Measurements from ENCODE around the gene RGL1. TPM values are rescaled to one million over a fixed set of nuclear protein-coding genes. Genes with fewer than 3 reads are reported as not detected.

The RGL1 gene
- total and polyA plus RNA-seq, 9 of the 15 experiments (the other 6 are each of a cell fraction or from before 2014, with no cell fraction given), result under 0.01 to 0.07 (median 0.04) TPM

- no peak for ATAC-seq
- WGBS (ENCODE audit: insufficient coverage, low coverage, missing lambda C conversion rate), result 0% methylated on average over 1 of the region's 1 CpG
- Histone ChIP-seq H3K9me3 (replicated peaks; ENCODE audit: control insufficient read depth, insufficient read depth, low read depth, low read length) (no peaks in the 10 kb centered on the region), H3K36me3 (ENCODE audit: control insufficient read depth, insufficient read depth, low read length) (no peaks in the 10 kb centered on the region), H3K9ac (ENCODE audit: insufficient read depth in 1 of 2, low read depth in 2 of 2, low read length in 2 of 2) (no peak overlapping the region), H4K20me1 (replicated peaks; ENCODE audit: control insufficient read depth, insufficient read depth, low read length) (no peaks in the 10 kb centered on the region), H3K9me1 (ENCODE audit: control insufficient read depth, insufficient read depth, low read length) (no peaks in the 10 kb centered on the region), H3K4me3 (no peak overlapping the region), H3K27ac (ENCODE audit: extremely low read depth, low read depth, low read length) (no peak overlapping the region), H2AFZ (ENCODE audit: low read depth, low read length) (no peak overlapping the region), H3K4me2 (ENCODE audit: insufficient read depth, low read length) (no peak overlapping the region), H3K4me1 (replicated peaks in 1 of 2; ENCODE audit: control insufficient read depth in 2 of 2, insufficient read depth in 2 of 2, low read length in 2 of 2) (no peaks in the 10 kb centered on the region), H3K79me2 (ENCODE audit: control insufficient read depth, insufficient read depth, low read length) (no peaks in the 10 kb centered on the region), H3K27me3 (ENCODE audit: control insufficient read depth in 2 of 2, insufficient read depth in 2 of 2, low read length in 2 of 2) (peaks cover 3 to 4% of the 10 kb centered on the region in 2 experiments; a peak in 2 of 5 replicates)
- in situ Hi-C loops (cut with MboI), result no loop called here
- intact Hi-C loops (cut with micrococcal nuclease), result no loop called here
- ChIA-PET CTCF (ENCODE audit: low intra/inter-chr PET ratio) (no interaction called here), POLR2A (interaction anchor here (0.6 kb wide), 1 partner anchor 186 kb away, joined by 3 read pairs; no protein-coding TSS in a partner anchor)
- BruUV-seq (replicated peaks), result no TSS peak
- DNase-seq (ENCODE audit: extremely low read depth in 1 of 4, low spot score in 3 of 4), result no peak
- no peak for TF ChIP-seq CCAR2 (IDR thresholded peaks at IDR 0.05; ENCODE audit: low read depth, low read length)
- FAIRE-seq, result no peak
These were observed 35.2 kb downstream of the RGL1 start for GRCh38 chr1:183840140-183840539.

GRCh38 chr1:183841550-183841949, 36.6 kb downstream of the RGL1 start:
- ATAC-seq, result no peak
- TF ChIP-seq ZNF134 (CRISPR knock-in tag; conservative IDR thresholded peaks at IDR 0.05), result no peak
- TF ChIP-seq NEUROD1 (IDR thresholded peaks at IDR 0.05; ENCODE audit: borderline replicate concordance, low read depth, low read length, partially characterized antibody), result no peak
- no peak for TF ChIP-seq TCFL5 (CRISPR knock-in tag; conservative IDR thresholded peaks at IDR 0.05)
- TF ChIP-seq ZNF740 (CRISPR knock-in tag; IDR thresholded peaks at IDR 0.05), result no peak
- no peak for TF ChIP-seq ZNF740 (tag; IDR thresholded peaks at IDR 0.05)
- no peak for TF ChIP-seq ETV5 (CRISPR knock-in tag; IDR thresholded peaks at IDR 0.05; ENCODE audit: low read depth)
- no peak for TF ChIP-seq ID3 (CRISPR knock-in tag; IDR thresholded peaks at IDR 0.05)
- no peak for TF ChIP-seq ID3 (tag; IDR thresholded peaks at IDR 0.05)
- TF ChIP-seq FOXA1 (IDR thresholded peaks at IDR 0.05; ENCODE audit: borderline replicate concordance), result no peak
- TF ChIP-seq ZNF586 (CRISPR knock-in tag; conservative IDR thresholded peaks at IDR 0.05), result no peak
- no peak for TF ChIP-seq HMBOX1 (IDR thresholded peaks at IDR 0.05)
- no peak for TF ChIP-seq TFAP4 (CRISPR knock-in tag; IDR thresholded peaks at IDR 0.05; ENCODE audit: borderline replicate concordance)
- TF ChIP-seq ZBED1 (IDR thresholded peaks at IDR 0.05), result no peak

More at GRCh38 chr1:183841550-183841949, 36.6 kb downstream of the RGL1 start:
- Histone ChIP-seq H3K9ac (ENCODE audit: insufficient read depth in 1 of 2, low read depth in 2 of 2, low read length in 2 of 2) (no peak overlapping the region), H3K27ac (ENCODE audit: extremely low read depth, low read depth, low read length) (no peak overlapping the region), H3K27me3 (ENCODE audit: control insufficient read depth in 2 of 2, insufficient read depth in 2 of 2, low read length in 2 of 2) (peaks cover 0 to 1% of the 10 kb centered on the region in 2 experiments; a peak in 2 of 5 replicates), H3K4me1 (replicated peaks in 1 of 2; ENCODE audit: control insufficient read depth in 2 of 2, insufficient read depth in 2 of 2, low read length in 2 of 2) (0 out of 5 replicates have a peak, but pooled peaks cover 0 to 2% of the 10 kb centered on the region in 2 experiments), H3K4me3 (no peak overlapping the region), H3K79me2 (ENCODE audit: control insufficient read depth, insufficient read depth, low read length) (no peaks in the 10 kb centered on the region), H3K4me2 (ENCODE audit: insufficient read depth, low read length) (no peak overlapping the region), H4K20me1 (replicated peaks; ENCODE audit: control insufficient read depth, insufficient read depth, low read length) (no peaks in the 10 kb centered on the region), H3K9me1 (ENCODE audit: control insufficient read depth, insufficient read depth, low read length) (no peaks in the 10 kb centered on the region), H3K36me3 (ENCODE audit: control insufficient read depth, insufficient read depth, low read length) (no peaks in the 10 kb centered on the region), H3K9me3 (replicated peaks; ENCODE audit: control insufficient read depth, insufficient read depth, low read depth, low read length) (no peaks in the 10 kb centered on the region), H2AFZ (ENCODE audit: low read depth, low read length) (no peak overlapping the region)
- WGBS (ENCODE audit: insufficient coverage, low coverage, missing lambda C conversion rate), result 0% methylated on average over 1 of the region's 1 CpG
- DNase-seq (ENCODE audit: extremely low read depth in 1 of 4, low spot score in 3 of 4) (no peak), FAIRE-seq (no peak)
- intact Hi-C loops (cut with micrococcal nuclease) (no loop called here), in situ Hi-C loops (cut with MboI) (no loop called here)
- ChIA-PET CTCF (ENCODE audit: low intra/inter-chr PET ratio) (no interaction called here), POLR2A (no interaction called here)
- no TSS peak for BruUV-seq (replicated peaks)

Data from K562 (cell line).